Stimulated activated CD4-positive, alpha-beta T cell treated with anti-CD3 and anti-CD28 coated beads, Interleukin-4, amount 100 ng/mL, for 24 hours (primary cell): ENCODE data around the gene TOMM6.
"Not testable (repeated sequence)": the region's sequence is repeated elsewhere in the genome, so short reads cannot be mapped to it uniquely, and the experiment has no call there.

Experiments used
- DNase-seq: peaks from one replicate; pipeline ENCODE4 v3.0.0-alpha.2; 2020

Gene TOMM6

GRCh38 chr6:41786451-41787218 lies 859 bp upstream of the TOMM6 start:
- DNase-seq = peak; percentile 88

- DNase-seq = no peak
Measured at GRCh38 chr6:41789390-41789724, 1.9 kb downstream of the TOMM6 start.

GRCh38 chr6:41790045-41790444 lies 2.6 kb downstream of the TOMM6 start:
- DNase-seq = no peak

GRCh38 chr6:41791305-41791704 lies 3.8 kb downstream of the TOMM6 start:
- DNase-seq = no peak

- no peak for DNase-seq
Measured at GRCh38 chr6:41791984-41792383, 4.5 kb downstream of the TOMM6 start.

GRCh38 chr6:41796474-41796873 lies 9.0 kb downstream of the TOMM6 start:
- DNase-seq = no peak

DNA sequence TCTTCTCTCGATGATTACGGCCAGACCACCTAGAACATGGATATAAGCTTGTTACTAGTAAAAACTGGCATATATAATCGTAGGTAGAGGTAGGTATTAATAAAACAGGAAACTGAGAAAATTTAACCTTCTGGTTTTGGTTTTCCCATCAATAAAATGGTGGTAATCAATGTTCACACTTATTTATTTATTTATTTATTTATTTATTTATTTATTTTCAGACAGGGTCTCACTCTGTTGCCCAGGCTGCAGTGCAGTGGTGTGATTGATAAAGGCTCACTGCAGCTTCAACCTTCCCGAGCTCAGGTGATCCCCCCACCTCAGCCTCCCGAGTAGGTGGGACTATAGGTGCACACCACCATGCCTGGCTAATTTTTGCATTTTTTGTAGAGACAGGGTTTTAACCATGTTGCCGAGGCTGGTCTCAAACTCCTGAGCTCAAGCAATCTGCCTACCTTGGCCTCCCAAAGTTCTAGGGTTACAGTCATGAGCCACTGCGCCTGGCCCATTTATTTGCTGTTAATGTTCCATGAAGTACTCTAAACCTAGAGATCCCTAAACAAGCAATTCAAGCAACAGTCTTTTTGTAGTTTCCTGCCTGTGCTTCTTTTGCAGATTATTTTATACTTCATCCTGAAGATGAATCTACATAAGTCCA lies 11.5 kb downstream of the TOMM6 start:
- DNase-seq = no peak

DNA sequence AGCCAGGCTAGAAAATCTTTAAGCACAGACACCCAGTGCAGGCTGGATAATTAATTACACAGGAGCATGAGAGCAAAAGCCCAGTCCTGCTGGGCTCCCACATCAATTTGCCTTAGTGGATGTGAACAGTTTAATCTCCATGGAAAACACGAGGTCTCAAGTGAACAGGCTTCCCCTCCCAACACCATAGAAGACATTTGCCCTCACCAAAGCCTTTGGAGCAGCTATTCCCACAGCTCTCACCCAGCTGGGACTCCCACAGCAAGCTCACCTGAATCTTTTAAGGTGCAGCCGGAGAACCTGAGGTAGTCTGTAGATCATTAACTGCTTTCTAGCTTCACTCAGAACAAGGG lies 12.0 kb downstream of the TOMM6 start:
- no peak for DNase-seq

- no peak for DNase-seq
Measured at GRCh38 chr6:41801380-41801779, 13.9 kb downstream of the TOMM6 start.

- no peak for DNase-seq
Measured at GRCh38 chr6:41805830-41806774, 18.6 kb downstream of the TOMM6 start.

DNA sequence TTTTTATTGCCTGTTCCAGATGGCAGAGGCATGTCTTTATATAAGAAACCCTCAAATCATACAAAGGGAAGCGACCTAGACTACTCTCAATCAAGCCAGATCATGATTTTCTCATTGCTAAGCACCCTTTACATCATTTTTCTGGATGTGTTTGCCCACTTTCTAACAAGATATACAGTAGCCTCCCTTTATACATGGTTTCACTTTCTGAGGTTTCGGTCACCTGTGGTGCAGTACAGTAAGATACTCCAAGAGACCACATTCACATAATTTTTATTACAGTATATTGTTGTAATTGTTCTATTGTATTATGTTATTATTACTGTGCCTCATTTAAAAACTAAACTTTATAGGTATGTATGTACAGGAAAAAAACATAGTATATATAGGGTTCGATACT lies 23.6 kb downstream of the TOMM6 start:
- no peak for DNase-seq

GRCh38 chr6:41811946-41812345 lies 24.5 kb downstream of the TOMM6 start:
- DNase-seq = not testable (repeated sequence)

- DNase-seq = no peak
Measured at GRCh38 chr6:41813469-41813868, 26.0 kb downstream of the TOMM6 start.

GRCh38 chr6:41813956-41814355 lies 26.5 kb downstream of the TOMM6 start:
- DNase-seq = no peak

DNA sequence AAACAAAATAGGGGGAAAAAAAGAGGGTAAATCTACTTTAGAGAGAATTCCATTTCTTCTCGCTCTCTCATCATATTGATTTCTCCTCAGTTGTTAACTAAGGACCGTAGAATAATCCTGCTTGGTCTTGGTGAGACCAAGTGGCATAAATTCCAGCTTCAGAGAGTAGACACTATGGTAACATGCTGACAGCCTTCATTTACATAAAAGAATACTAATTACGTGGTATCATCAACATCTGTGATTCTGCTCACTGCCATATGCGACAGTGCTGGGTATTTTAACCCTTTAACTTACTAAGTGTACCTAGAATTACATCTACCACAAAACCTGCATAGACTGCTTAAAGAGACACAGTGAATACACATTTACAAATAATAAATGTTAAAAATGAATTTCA lies 27.1 kb downstream of the TOMM6 start:
- no peak for DNase-seq

DNA sequence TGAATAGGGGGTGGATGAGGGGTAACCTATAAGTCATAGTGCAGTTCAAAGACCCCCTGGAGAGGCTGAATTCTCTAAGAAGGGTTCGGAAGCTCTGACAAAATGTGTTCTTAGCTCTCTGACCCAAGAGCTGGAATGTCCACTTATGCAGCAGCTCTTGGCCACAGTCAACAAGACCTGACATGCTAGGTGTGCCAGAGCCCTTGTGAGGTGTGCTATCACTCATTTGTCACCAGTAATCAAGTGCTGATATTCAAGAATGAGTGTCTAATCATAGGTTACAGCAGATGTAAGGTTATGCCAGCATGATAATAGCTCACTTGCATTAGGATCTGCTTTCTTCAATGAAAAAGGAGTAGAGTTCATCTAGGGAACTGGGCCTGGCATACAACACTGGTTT lies 28.1 kb downstream of the TOMM6 start:
- DNase-seq = no peak

DNA sequence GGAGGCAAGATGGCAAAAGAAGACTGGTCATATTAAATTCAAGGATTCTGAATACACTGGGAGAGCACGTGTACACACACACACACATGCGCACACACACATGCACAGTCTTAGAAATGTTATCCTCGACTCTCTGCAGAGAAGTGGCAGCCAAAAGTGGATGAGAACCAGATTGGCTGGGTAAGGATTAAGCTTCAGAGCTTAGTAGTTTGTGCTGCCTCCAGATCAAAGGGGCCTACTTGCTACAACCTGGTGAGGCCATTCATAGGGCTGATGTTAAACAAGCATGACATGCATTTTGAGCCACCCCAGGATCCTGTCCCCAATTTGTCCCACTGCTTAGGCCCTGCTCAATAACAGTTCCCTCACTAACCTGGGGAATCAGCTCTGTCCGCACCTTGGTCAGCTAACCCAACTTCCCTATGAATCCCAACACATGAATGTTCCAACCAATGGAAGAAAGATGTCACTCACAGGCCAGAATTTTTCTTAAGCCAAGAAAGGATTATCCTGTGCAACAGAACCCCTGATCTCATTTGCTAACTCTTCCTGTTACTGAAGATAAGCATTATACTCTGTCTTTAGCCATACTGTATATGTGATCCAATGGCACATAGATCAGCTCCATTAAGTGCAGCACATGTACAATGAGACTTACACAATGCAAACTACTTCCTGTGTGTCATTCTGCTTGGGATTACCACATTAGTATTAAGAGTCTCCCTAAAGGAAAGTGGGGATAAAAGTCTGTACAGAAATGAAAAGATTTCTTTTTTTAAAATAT lies 31.0 kb downstream of the TOMM6 start:
- DNase-seq = no peak

DNA sequence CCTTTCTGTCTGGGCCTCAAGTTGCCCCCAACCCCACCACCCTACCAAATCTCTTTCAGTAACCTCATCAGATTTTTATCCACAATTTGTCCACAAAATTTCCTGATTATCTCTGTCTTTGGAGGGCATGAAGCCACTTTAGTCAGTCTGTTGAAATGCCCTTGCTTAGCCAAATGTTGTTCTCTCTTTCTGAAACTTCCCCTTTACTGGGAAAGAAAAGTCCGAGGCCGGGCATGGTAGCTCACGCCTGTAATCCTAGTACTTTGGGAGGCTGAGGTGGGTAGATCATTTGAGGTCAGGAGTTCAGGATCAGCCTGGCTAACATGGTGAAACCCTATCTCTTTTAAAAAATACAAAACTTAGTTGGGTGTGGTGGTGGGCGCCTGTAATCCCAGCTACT lies 33.8 kb downstream of the TOMM6 start:
- DNase-seq = no peak

- DNase-seq = no peak
Measured at GRCh38 chr6:41822021-41822420, 34.5 kb downstream of the TOMM6 start.

DNA sequence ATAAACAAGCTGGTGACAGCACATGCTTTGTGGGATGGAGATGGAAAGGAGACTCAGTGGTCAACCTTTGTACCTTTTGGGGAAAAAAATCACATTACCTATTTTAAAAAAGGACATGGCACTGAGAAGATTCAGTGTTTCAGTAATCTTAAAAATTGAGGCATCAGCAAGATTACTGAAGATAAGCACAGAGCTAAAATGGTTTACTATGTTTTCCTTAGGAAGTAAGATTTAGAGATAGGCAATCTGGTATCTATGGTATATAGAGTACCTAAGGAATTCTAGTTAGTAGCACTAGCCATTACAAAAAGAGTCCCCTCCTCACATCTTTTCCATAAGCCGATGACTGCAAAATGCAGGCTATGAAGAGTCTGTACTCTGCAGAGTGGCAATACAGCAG lies 35.7 kb downstream of the TOMM6 start:
- no peak for DNase-seq

DNA sequence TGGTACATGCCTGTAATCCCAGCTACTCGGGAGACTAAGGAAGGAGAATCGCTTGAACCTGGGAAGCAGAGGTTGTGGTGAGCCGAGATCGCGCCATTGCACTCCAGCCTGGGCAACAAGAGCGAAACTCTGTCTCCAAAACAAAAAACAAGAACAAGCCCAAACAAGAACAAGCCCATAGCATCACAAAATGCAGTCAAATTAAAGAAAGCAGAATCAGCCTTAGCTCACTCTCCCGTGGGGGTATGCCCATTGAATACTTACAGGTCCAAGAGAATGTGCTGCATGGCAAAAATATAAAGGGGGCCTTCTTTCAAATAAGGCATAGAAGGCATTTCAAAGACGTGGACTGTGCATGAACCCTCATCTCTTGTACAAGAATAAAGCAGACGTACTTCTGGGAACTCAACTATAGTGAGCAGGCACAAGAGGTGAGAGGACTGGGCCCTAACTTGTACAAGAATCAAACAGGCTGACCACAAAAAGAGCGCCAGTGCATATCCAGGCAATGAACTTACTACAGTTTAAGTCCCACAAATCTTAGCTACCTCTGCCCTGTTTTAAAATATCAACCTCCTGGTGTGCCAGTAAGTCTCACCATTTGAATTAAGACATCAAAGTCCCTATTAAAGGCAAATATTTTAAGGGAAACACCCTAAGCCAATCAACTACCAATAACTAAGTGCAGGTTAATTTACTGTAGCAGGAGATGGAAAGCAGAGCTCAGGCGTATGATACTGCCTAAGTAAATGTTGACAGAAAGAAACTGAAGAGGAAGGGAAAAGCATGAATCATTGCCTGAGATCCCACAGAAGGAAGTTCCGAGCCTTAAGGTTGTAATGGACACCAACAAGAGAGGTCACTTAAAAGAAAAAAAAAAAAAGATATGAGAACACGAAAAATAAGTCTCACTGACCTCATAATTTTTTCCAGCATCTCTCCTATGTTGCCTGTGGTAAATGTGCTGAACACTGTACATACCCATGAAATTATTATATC lies 37.4 kb downstream of the TOMM6 start:
- no peak for DNase-seq
